ENCODE results near the gene VMP1. TPM values are rescaled to one million over a fixed set of nuclear protein-coding genes. Genes with fewer than 3 reads are reported as not detected.

Gene VMP1
- total and polyA plus RNA-seq, 12 donors: 52.4 to 335 (median 130) TPM

GRCh38 chr17:59825533-59826322, 118.3 kb downstream of the VMP1 start:
- no peak overlapping the region for H3K4me3 ChIP-seq
- H3K36me3 ChIP-seq (replicated peaks in 1 of 2): peaks cover 0 to 8% of the 10 kb centered on the region in 2 donors
- 74 to 80% (median 77%) methylated on average over 5 of the region's 5 CpGs for WGBS, 4 donors
- H3K27me3 ChIP-seq: no peaks in the 10 kb centered on the region
- no peak for TF ChIP-seq POLR2A (IDR thresholded peaks at IDR 0.05)
- TF ChIP-seq CTCF (IDR thresholded peaks at IDR 0.05): no peak
- intact Hi-C loops (cut with DNase I): no loop called here
- peak overlapping the region in 2 of 5 donors; percentile 73 to 76 for H3K27ac ChIP-seq
- peaks cover 18 to 50% of the 10 kb centered on the region in 2 donors for H3K4me1 ChIP-seq (replicated peaks in 1 of 2)
- DNase-seq: peak in 4 of 7 donors; percentile 34 to 57 (median 38)
- H3K9me3 ChIP-seq (replicated peaks in 1 of 3): no peaks in the 10 kb centered on the region

- peaks cover 18 to 61% of the 10 kb centered on the region in 2 donors for H3K4me1 ChIP-seq (replicated peaks in 1 of 2)
- H3K4me3 ChIP-seq: no peak overlapping the region
- 91 to 96% (median 94%) methylated on average over 4 of the region's 4 CpGs for WGBS, 4 donors
- DNase-seq: no peak
- intact Hi-C loops (cut with DNase I): no loop called here
- peak overlapping the region in 3 of 5 donors; percentile 21 to 76 (median 73) for H3K27ac ChIP-seq
- no peak for TF ChIP-seq CTCF (IDR thresholded peaks at IDR 0.05)
- no peak for TF ChIP-seq POLR2A (IDR thresholded peaks at IDR 0.05)
- no peaks in the 10 kb centered on the region for H3K9me3 ChIP-seq (replicated peaks in 1 of 3)
- no peaks in the 10 kb centered on the region for H3K27me3 ChIP-seq
- H3K36me3 ChIP-seq (replicated peaks in 1 of 2): peaks cover 0 to 8% of the 10 kb centered on the region in 2 donors
Observed at GRCh38 chr17:59826706-59827453, 119.4 kb downstream of the VMP1 start.

GRCh38 chr17:59827721-59828477, 120.4 kb downstream of the VMP1 start:
- intact Hi-C loops (cut with DNase I): no loop called here
- Histone ChIP-seq H3K4me1 (replicated peaks in 1 of 2) (peaks cover 18 to 62% of the 10 kb centered on the region in 2 donors), H3K27ac (peak overlapping the region in 4 of 5 donors; percentile 58 to 92 (median 68))

More at GRCh38 chr17:59827721-59828477, 120.4 kb downstream of the VMP1 start:
- no peak overlapping the region for H3K4me3 ChIP-seq
- H3K36me3 ChIP-seq (replicated peaks in 1 of 2): peaks cover 0 to 3% of the 10 kb centered on the region in 2 donors
- no peaks in the 10 kb centered on the region for H3K9me3 ChIP-seq (replicated peaks in 1 of 3)
- H3K27me3 ChIP-seq: no peaks in the 10 kb centered on the region
- TF ChIP-seq CTCF (IDR thresholded peaks at IDR 0.05): no peak
- no peak for TF ChIP-seq POLR2A (IDR thresholded peaks at IDR 0.05)
- 58 to 73% (median 66%) methylated on average over 5 of the region's 5 CpGs for WGBS, 4 donors
- no peak for DNase-seq
